Upper lobe of right lung (tissue), 1 donor: ENCODE data around the gene GAN. TPM values are rescaled to one million over a fixed set of nuclear protein-coding genes. Genes with fewer than 3 reads are reported as not detected.

Source experiments
- ATAC-seq: fragments of 200-7000 bp; cut with Tn5 transposase; one replicate; pipeline ENCODE4 v1.9.1; 2020; ENCODE audit warnings: mild to moderate bottlenecking, moderate library complexity
- DNase-seq: peaks from one replicate; pipeline ENCODE4 v3.0.0-alpha.2; 2020
- H3K27ac ChIP-seq: fragments of 200-600 bp; one replicate; pipeline ENCODE4 v1.8.0; 2022
- H3K27me3 ChIP-seq: fragments of 200-600 bp; one replicate; pipeline ENCODE4 v1.8.0; 2022; ENCODE audit warnings: mild to moderate bottlenecking
- H3K36me3 ChIP-seq: fragments of 200-600 bp; one replicate; pipeline ENCODE4 v1.8.0; 2022
- H3K4me1 ChIP-seq: fragments of 200-600 bp; one replicate; pipeline ENCODE4 v1.8.0; 2022
- H3K4me3 ChIP-seq: fragments of 200-600 bp; one replicate; pipeline ENCODE4 v1.8.0; 2022; ENCODE audit warnings: mild to moderate bottlenecking
- H3K9me3 ChIP-seq: fragments of 200-600 bp; one replicate; pipeline ENCODE4 v1.8.0; 2022
- intact Hi-C: fragments of 100-400 bp; cut with DNase I; formaldehyde crosslinking; loops from one replicate; pipeline ENCODE4 v1.11.0; 2022
- long read RNA-seq: library from polyadenylated mRNA; unstranded; transcript quantifications from one replicate; pipeline ENCODE4 v2.0.0, GENCODE V29; 2021
- total RNA-seq: library from RNA; stranded (reverse); fragmentation: NEBNext Ultra II Directional; extraction: Animal tissue kit (Norgen Biotek cat#: 25700); gene quantifications from one replicate; pipeline ENCODE4 v1.2.1, GENCODE V29; 2021
- TF ChIP-seq, protein P1 (sequence below): fragments of 200-600 bp; IDR thresholded peaks from one replicate; pipeline ENCODE4 v1.8.0; 2022; ENCODE audit warnings: antibody characterized with exemption
- donor health status: DM: no; HTN: yes; CAD: no; lungs with severe emphysema.

Gene GAN, protein sequence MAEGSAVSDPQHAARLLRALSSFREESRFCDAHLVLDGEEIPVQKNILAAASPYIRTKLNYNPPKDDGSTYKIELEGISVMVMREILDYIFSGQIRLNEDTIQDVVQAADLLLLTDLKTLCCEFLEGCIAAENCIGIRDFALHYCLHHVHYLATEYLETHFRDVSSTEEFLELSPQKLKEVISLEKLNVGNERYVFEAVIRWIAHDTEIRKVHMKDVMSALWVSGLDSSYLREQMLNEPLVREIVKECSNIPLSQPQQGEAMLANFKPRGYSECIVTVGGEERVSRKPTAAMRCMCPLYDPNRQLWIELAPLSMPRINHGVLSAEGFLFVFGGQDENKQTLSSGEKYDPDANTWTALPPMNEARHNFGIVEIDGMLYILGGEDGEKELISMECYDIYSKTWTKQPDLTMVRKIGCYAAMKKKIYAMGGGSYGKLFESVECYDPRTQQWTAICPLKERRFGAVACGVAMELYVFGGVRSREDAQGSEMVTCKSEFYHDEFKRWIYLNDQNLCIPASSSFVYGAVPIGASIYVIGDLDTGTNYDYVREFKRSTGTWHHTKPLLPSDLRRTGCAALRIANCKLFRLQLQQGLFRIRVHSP
- 7.3 TPM for total RNA-seq
- long read RNA-seq, full-length matches to known transcripts: 3 of 4 reads
- long read RNA-seq, partial matches to known transcripts: 0 of 4 reads
- long read RNA-seq, other reads (novel, unspliced or antisense): 1 of 4 reads

- Histone ChIP-seq H3K27me3 (no peaks in the 10 kb centered on the region), H3K4me3 (peak within 1 kb of the TSS; percentile 64), H3K27ac (peak within 1 kb of the TSS; percentile 89), H3K9me3 (no peaks in the 10 kb centered on the region), H3K36me3 (no peaks in the 10 kb centered on the region), H3K4me1 (peaks cover 25% of the 10 kb centered on the region)
- ATAC-seq (peak; percentile 99), DNase-seq (peak; percentile 97)
- intact Hi-C loops: no loop called here
- TF ChIP-seq, protein P1, sequence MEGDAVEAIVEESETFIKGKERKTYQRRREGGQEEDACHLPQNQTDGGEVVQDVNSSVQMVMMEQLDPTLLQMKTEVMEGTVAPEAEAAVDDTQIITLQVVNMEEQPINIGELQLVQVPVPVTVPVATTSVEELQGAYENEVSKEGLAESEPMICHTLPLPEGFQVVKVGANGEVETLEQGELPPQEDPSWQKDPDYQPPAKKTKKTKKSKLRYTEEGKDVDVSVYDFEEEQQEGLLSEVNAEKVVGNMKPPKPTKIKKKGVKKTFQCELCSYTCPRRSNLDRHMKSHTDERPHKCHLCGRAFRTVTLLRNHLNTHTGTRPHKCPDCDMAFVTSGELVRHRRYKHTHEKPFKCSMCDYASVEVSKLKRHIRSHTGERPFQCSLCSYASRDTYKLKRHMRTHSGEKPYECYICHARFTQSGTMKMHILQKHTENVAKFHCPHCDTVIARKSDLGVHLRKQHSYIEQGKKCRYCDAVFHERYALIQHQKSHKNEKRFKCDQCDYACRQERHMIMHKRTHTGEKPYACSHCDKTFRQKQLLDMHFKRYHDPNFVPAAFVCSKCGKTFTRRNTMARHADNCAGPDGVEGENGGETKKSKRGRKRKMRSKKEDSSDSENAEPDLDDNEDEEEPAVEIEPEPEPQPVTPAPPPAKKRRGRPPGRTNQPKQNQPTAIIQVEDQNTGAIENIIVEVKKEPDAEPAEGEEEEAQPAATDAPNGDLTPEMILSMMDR: no peak
Measured at GRCh38 chr16:81314603-81315270, at the start of gene GAN. Gene GAN, plus strand, starts transcription at chr16:81314962. Its CDS starts 152 bp downstream, at chr16:81315114.

DNA sequence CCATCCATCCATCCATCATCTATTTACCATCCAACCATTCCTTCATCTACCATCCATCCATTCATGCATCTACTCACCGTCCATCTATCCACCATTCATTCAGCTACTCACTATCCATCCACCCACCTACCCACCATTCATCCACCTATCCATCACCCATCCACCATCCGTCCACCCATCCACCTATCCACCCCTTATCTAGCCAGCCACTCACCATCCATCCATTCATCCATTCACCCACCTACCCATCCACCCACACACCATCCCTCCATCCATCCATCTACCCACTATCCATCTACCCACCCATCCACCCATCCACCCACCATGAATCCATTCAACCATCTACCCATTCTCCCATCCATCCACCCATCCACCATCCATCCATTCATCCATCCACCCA, 49.7 kb upstream of the GAN start:
- H3K4me1 ChIP-seq: peaks cover 9% of the 10 kb centered on the region
- H3K27me3 ChIP-seq: no peaks in the 10 kb centered on the region
- ATAC-seq (no peak), DNase-seq (no peak)
- H3K9me3 ChIP-seq: no peaks in the 10 kb centered on the region
- H3K4me3 ChIP-seq: no peak overlapping the region
- intact Hi-C loops: no loop called here
- H3K36me3 ChIP-seq: no peaks in the 10 kb centered on the region
- no peak overlapping the region for H3K27ac ChIP-seq
- TF ChIP-seq, protein P1: no peak

DNA sequence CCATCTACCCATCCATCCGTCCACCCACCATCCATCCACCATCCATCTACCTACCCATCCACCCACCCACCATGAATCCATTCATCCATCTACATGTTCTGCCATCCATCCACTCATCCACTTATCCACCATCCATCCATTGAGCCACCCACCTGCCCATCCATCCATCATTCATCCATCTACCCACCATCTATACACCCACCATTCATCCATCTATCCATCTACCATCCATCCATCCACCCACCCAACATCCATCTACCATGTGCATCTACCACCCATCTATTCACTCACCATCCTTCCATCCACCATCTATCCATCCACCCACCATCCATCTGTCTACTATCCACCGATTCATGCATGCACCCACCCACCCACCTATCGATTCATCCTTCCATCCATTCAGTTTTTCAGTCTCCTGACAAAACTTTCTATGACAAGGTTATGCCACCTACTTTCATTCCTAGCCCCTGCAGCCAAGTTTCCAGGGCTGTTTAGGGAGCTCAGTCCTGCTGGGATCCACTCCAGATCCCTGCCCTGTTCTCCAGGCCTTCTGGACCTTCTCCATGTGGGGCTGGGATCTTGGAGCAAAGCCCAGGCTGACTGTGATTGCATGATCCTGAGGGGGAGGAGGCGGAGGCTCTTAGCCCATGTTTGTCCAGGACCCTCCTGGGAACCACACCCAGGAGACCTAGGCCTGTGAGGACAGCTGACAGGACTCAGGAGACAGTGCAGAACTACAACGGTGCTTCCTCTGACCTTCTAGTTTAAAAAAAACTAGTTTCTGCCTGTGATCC, 48.9 kb upstream of the GAN start:
- no peak overlapping the region for H3K4me3 ChIP-seq
- no peaks in the 10 kb centered on the region for H3K9me3 ChIP-seq
- no peaks in the 10 kb centered on the region for H3K27me3 ChIP-seq
- ATAC-seq: peak; percentile 69
- intact Hi-C loops: no loop called here
- TF ChIP-seq, protein P1: no peak
- no peak overlapping the region for H3K27ac ChIP-seq
- peak; percentile 72 for DNase-seq
- H3K4me1 ChIP-seq: peaks cover 9% of the 10 kb centered on the region
- H3K36me3 ChIP-seq: no peaks in the 10 kb centered on the region

DNA sequence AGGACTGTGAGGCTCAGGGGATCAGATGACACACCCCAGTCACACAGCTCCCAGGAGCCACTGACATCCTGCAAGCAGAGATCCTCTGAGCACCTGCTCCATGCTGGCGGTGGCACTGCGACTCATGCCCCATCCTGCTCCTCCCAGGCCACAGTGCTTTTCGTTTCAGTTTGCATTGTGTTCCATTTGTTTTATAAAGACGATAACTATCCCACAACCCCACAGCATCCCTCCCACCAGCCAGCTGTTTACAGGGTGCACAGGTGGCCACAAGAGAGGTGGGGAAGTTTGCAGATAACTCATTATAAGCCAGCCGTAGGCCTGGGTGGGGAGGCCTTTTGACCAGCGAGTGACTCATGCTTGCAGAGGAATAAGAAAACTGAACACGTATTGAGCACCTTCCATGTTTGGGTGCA, 48.1 kb upstream of the GAN start:
- no peak overlapping the region for H3K27ac ChIP-seq
- no peaks in the 10 kb centered on the region for H3K9me3 ChIP-seq
- H3K4me1 ChIP-seq: peaks cover 9% of the 10 kb centered on the region
- no peak for DNase-seq
- peak; percentile 13 for ATAC-seq
- intact Hi-C loops: no loop called here
- no peak overlapping the region for H3K4me3 ChIP-seq
- H3K36me3 ChIP-seq: no peaks in the 10 kb centered on the region
- TF ChIP-seq, protein P1: no peak
- H3K27me3 ChIP-seq: no peaks in the 10 kb centered on the region

GRCh38 chr16:81268509-81268908, 46.3 kb upstream of the GAN start:
- H3K36me3 ChIP-seq: no peaks in the 10 kb centered on the region
- intact Hi-C loops: no loop called here
- no peak for ATAC-seq
- peaks cover 9% of the 10 kb centered on the region for H3K4me1 ChIP-seq
- no peak overlapping the region for H3K27ac ChIP-seq
- TF ChIP-seq, protein P1: no peak
- H3K27me3 ChIP-seq: no peaks in the 10 kb centered on the region
- DNase-seq: no peak
- no peak overlapping the region for H3K4me3 ChIP-seq
- no peaks in the 10 kb centered on the region for H3K9me3 ChIP-seq
